GM21528 (cell line): ENCODE measurements around the gene COL18A1.

Experiments
- ATAC-seq: cut with Tn5 transposase; IDR thresholded peaks from one replicate; pipeline ENCODE4 v1.9.1; 2021; ENCODE audit warnings: mild to moderate bottlenecking, moderate library complexity; ENCODE audit not compliant: unreplicated experiment, low FRiP score

Gene COL18A1

DNA sequence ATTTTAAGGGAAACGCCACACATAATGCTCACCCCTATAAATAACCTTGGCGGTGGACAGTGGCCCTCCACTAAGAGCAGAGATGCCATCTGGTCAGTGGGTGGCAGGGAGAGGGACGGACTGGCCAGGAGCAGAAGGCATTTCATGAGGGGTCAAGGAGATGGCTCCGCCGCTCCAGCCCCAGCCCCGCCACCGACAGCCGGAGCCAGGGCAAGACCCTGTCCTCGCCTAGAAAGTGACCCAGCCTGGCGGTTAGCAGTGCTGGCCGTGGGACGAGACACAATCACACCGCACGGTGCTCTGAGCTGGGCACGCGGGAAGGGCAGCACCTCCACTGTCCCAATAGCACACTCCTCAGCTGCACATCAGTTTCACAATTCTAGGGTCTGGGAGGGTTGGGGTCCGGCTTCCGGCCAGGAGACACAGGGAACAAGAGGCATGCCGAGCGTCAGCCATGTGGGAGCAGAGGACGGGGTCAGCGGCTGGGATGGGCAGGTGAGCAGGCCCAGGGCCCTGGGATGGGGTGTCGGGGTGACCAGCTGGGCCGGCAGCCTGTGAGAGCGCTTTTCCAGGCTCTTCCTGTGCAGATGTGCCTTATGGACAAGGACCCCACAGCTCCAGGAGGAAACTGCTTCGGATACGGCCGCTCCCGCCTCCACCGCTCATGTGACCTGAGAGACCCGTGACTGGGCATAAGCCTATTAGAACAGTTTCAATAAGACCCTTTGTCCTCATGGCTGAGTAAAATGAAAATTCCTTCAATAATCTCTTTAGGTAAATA lies 131.5 kb downstream of the COL18A1 start:
- no peak for ATAC-seq

DNA sequence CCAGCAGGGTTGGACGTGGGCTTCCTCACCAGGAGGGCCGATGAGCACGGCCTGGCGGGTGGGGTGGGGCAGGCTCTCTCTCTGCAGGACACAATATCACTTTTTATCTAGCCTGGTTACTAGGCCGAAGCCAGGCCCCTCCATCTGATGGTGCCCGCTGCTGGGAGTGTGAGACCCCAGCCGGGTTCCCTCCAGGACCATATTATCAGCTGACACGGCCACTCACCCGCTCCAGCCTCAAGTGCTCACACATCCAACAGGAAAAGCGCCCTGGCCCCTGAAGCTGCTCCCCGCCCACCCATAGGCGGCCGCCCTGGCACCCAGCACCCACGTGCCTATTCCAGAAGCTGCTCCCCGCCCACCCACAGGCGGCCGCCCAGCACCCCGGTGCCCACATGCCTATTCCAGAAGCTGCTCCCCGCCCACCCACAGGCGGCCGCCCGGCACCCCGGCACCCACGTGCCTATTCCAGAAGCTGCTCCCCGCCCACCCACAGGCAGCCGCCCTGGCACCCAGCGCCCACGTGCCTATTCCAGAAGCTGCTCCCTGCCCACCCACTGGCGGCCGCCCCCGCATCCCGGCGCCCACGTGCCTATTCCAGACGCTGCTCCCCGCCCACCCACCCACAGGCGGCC lies 132.3 kb downstream of the COL18A1 start:
- no peak for ATAC-seq

DNA sequence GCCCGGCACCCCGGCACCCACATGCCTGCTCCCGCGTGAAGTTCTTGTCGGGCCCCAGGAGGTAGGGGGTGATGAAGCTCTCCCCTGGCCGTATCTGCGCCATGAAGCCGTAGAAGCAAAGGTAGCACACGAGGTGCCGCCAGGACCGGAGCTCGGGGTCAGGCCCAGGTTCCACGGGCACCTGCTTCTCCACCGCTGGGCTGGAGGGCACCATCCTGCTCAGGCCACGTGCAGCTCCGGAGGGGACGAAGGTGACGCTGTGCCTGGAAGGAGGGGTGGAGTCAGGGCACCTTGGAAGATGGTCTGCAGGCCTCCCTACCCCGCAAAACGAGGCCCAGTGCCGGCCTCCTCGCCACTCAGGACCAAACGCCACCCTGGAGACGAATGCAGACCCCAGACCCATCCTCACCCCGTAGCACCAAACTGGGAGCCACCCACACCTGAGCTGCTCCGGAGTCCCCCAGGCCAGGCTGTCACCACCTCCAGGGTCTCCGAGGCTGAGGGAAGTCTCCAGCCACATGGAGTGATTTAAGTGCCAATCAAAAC lies 132.9 kb downstream of the COL18A1 start:
- no peak for ATAC-seq

DNA sequence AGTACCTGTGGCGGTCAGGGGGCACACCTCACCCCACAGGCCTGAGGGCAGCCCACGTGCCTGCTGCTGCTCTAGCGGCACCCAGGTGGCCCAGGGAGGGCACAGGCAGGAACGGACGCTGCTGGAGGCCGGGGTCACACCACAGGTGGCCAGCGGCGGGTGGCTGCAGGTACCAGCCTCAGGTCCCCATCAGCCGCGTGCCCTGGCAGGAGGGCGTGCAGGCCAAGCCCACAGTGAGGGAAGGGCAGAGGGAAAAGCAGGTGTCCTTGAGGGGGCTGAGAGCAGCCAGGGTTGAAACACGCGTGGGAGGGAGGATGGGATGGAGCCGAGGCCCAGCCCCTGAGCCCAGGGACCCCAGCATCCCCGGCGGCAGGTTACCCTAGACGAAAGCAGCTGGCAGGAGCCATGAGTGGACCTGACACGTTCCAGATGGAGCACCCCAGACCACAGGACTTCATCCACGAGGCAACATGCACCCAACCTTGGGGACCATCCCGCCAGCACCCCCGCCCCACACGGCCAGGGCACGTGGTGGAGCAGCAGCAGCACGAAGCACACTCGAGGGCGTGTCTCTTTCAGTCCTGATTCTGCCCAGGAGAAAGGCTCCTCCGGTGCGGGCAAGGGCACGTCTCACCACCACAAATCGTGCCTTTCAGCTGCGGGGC lies 133.5 kb downstream of the COL18A1 start:
- no peak for ATAC-seq

DNA sequence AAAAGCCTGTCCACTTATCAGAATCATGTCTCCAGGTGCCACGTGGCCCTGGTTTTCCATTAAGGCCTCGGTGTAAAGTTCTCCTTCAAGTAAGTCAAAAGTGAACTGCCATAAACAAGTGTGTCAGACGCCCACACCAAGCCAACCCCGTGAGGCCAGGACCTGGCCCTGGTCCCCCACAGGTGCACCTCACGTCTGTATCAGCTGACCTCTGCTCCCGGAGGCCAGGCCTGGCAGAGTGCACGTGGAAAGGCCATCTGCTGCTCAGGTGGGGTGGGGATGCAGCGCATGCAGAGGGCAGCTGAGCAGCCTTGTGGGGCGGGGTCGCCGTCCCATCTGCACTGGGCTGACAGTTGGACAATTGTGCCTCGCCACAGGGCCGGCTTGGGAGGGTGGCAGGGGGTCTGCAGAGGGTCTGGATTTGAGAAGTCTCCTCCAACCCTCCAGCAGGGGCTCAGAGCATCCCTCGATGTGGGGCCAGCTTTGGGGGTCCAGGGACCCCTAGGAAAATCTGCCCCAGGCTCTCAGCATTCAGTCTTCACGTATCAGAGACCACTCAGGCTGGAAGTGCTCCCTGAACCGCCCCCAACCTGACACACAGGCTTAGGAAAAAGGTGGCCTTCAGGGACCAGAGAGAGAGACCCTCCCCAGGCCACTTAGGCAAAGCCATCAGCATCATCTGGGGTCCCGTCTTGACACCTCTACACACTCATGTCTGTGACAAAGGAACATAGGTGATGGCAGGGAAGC lies 134.3 kb downstream of the COL18A1 start:
- no peak for ATAC-seq

DNA sequence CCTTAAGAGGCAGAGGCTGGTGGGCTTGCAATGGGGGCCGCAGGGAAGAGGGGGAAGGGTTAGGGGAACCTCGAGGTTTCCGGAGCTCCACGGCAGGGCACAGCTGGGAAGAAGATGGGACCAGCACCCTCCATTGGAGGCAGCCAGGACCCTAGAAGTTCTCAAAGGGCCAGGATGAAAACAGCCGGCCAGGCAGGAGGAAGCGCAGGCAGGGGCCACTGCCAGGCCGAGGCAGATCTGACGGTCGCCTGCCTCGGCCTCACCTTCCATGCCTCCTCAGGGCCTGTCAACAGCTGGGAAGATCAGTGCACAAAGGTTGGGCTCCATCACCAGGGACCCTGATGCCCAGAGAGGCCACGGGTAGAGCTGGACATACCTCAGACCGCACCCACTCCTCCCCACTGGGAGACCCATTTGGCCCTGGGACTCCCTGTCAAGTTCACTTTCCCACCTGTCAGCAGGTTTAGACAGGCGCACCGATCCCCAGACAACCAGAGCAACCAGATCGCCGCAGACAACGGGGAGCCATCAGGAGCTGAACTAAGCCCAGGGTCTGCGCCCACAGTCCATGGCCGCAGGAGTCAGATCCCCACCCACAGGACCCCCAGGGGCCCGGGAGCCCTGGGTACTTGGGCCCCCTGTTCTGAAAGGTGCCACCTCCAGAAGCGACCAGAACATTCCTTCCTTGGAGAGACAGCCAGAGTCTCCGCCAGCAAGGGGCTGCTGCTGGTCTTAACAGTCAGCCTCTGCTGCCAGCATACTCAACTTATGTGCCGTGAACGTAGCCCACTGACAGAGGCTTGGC lies 135.0 kb downstream of the COL18A1 start:
- ATAC-seq = no peak

DNA sequence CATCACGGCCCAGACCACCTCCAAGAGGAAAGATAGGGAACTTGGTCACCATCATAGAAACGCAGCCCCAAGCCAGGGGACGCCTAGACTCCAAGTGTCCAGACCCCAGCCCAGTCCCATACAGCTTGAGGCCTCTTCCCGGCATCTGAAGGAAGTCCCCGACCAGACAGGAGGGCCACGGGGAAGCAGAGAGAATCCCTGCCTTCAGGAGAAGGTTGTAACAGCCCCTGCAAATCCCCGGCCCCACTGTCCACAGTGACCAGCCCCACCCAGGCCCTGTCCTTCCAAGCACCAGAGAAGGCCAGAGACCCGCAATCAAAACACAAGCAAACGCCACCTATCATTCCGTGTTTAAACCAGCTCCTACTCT lies 135.6 kb downstream of the COL18A1 start:
- no peak for ATAC-seq

DNA sequence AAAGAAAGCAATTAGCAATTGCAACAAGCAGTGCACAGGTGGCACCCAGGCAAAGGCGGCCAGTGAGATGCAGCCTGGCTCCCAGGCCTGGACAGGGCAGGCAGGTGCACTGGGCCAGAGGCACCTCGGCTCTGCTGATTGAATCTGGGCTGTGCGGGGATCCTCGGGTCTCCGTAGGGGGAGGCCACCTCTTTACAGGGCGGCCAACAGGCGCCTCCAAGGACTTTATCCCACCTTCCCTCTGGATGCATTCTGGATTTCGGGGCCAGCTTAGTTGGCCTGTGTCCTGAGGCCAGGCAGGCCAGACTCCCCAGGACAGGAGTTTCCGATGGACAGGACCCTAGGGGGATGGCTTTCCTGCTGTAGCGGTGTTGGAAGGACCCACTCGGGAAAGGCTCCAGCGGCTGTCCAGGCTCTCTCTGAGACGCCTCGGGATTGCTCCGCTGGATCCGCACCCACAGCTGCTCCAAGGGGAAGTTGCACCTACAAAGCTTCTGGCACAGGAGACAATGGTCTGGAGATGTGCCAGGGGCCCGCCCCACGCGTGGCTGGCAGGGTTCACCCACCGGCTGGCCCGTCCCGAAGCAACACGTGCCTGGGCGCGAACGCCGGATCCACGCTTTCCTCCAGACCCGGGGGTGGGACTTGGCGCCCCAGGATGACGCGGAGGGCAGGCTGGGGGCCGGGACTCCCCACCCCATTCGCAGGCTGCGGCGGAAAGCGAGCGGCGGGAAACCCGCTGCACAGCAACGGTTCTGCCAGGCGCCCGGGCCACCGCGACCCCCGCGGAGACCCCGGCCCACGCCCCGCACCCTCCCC lies 136.5 kb downstream of the COL18A1 start:
- ATAC-seq = peak; percentile 56

DNA sequence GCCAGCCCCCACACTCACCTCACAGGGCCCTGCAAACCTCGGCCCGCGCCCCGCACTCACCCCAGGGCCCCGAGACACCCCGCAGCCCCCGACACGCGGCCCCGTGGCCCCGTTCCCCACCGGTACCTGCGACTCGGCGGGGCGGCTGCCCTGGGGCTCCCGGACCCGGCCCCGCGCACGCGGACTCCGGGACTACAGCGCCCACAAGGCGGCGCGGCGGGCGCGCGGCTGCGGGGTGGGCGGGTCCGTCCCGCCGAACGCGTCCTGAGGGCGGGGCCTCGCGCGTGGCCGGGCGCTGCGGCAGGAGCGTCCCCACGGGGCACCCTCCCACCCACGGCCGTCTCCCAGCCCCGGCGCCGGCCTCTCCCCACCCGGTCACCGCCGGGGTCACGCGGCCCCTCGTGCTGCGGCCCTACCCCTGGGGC lies 137.3 kb downstream of the COL18A1 start, which contains the start of gene SLC19A1:
Gene SLC19A1, minus strand, starts transcription at position 199 of the 425 bp plus-strand sequence. CDS start 4,481 bp downstream, outside the sequence.
- ATAC-seq = peak; percentile 55

DNA sequence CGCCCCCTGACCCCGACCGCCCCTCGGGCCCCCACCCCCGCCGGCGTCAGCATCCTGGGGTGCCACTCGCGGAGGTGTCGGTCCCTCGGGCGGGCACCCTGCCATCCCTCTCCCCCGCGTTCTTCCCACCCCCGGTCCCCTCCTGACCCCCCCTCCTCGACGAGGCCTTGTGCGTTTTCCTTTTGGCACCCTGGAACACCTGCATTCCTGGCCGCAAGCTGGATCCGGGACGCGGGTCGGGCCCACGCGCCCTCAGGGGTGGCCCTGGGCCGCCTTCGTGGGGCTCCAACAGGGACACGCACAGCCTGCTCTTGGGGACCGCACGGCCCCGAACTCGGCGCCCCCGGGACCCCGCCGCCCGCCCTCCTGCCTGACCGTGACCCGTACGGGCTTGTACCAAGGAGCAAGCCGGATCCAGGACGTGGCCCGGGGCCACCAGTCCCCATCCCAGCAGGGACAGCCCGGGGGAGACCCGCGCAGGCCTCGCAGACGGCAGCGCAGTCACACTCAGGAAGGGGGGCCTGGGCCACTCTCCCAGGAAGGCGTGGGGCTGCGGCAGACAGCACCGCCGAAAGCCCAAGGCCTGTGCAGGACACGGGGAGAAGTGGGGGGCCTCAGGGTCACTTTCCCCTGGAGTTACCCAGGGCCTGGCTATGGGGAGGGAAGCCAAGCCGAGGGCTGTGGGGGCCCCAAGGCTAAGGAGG lies 137.9 kb downstream of the COL18A1 start:
- no peak for ATAC-seq

DNA sequence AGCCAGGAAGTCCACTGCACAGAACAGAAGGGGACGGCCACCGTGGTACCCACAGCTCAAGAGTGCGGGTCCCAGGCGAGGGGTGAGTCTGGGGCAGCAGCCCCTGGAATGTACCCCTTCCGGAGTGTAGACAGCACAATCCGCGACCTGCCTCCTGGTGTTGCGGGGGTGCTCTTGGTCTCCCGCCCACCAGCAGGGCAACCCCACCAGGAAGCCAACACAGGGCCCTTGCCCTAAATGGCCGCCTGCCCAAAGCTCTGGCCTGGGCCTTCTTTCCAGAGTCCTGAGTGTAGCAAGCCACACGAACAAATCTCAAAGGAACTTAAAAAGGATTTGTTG lies 138.4 kb downstream of the COL18A1 start:
- ATAC-seq = no peak

DNA sequence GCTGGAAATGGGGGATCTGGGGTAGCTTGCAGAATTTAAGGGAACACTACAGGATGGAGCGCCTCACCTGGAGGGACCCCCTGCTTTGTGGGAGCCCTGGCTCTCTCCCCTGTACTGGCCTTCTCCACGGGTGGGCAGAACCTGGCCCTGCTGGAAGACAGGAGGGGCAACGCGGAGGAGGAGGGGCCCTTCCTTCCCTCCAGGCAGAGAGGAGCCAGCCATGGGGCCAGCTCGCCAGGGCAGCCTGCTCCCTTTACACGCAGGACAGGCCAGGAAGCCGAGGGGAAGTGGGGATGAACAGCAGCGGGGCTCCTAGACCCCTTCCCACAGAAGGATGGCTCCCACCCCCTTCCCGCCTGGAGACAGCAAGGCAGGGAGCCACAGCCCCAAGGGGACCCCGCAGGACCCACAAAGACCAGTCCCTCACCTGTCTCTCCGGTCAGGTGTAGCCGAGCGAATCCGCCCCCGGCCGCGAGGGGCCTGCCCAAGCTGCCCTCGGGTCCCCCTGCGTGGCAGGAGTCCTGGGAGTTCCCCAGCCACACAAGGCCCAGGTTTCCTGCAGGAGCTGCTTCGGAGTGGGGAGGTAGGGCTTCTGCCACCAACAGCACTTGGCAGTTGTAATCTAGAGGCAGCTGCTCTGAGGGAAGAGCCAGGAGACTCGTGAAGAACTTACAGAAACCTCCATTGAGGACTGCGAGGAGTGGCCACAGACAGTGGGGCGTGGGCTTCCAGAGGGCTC lies 138.9 kb downstream of the COL18A1 start:
- ATAC-seq = no peak

DNA sequence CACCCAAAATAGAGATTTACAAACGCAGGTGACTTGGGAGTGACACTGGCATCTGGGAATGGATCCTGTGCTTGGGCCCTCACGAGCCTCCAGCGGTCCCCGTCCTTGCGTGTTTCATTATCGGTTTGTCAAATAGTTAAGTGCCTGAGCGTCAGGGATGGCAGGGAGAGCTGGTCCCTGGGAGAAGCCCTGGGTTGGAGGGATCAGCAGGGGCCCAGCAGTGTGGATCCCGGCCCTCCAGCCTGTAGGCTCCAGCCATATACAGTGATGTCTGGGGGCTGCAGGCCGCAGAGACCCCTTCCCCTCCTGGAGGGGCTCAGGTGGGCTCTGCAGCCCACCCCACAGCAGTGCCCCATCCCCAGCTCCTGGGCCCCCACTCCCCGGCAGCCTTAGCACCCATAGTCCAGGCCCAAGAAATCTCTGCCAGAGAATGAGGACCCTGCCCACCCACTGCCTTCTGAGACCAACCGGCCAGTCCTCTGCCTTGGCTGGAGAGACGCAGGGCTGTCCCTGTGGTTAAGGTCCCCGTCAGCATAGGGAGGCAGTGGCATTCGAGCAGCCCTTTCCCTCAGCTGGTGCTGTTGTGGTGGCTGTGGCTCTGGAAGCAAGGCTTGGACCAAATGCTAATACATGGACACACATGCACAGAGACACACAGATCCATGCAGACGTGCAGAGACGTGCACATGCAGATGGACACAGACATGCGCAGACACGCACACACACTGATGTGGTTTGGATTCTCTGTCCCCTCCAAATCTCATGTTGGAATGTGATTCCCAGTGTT lies 139.7 kb downstream of the COL18A1 start:
- no peak for ATAC-seq

DNA sequence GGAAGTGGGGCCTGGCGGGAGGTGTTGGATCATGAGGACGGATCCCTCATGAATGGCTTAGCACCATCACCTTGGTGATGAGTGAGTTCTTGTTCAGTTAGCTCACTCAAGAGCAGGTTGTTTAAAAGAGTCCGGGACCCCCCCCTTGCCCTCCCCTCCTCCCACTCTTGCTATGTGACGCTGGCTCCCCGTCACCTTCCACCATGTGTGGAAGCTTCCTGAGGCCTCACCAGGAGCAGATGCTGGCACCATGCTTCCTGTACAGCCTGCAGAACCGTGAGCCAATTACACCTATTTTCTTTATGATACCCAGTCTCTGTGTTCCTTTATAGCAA lies 140.2 kb downstream of the COL18A1 start:
- no peak for ATAC-seq

DNA sequence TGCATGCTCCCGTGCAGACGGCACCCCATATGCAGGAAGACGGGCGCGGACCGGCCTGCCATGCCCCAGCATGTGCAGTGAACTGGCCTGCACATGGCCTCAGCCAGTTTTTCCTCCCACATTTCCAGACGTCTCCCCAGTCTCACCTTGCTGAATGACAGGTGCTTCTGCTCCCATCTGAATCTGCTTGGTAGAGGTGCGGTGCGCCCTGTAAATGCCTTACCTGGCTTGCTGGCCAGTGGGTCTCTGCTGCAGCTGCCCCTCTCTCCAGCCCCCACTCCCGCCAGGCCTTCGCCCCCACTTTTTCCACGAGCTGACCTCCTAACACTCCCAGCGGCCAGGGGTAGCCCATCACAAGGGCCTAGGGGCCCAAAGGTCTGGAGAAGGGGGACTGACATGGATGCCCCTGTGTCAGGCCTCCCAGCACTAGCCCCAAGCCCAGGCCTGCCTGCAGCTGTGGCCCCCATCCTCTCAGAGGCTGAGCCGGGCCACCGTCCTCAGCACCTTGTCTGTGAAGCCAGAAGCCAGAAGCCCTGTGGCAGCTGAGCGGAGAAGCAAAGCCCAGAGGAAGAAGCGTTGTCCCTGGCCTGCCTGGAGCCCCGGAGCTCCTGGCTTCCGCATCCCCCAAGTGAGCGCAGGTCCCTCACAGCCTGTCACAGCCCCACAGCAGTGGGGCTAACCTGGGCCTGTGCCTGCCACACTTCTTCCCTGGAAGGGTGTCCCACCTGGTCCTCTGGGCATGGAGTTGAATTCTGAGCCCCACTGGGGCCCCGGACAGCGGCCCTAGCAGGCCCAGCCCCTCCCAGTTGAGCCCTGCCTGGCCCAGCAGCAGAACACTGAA lies 140.9 kb downstream of the COL18A1 start:
- ATAC-seq = no peak
